B cell (primary cell): ENCODE data around the gene PPP1R12B. TPM values are rescaled to one million over a fixed set of nuclear protein-coding genes. Genes with fewer than 3 reads are reported as not detected.
"Not testable (repeated sequence)": the region's sequence is repeated elsewhere in the genome, so short reads cannot be mapped to it uniquely, and the experiment has no call there.

Experiments used
- ATAC-seq: fragments of 200-7000 bp; cut with Tn5 transposase; one replicate; pipeline ENCODE4 v1.10.0; 2021; ENCODE audit warnings: low read depth, mild to moderate bottlenecking, moderate number of reproducible peaks, moderate library complexity
- CTCF ChIA-PET: fragments of 350-600 bp; sonication (Branson Sonifier 250); formaldehyde crosslinking; loops from one replicate; lab custom pipeline; 2021; ENCODE audit warnings: antibody characterized with exemption, inconsistent platforms; lab: Charles Lee
- POLR2A ChIA-PET: fragments of 350-600 bp; sonication (Branson Sonifier 250); formaldehyde crosslinking; loops from one replicate; lab custom pipeline; 2021; ENCODE audit warnings: antibody characterized with exemption; lab: Charles Lee
- DNase-seq: peaks from one replicate; pipeline ENCODE4 v3.0.0; 2013
- H2AFZ ChIP-seq: 2 replicates; pipeline ENCODE4 v1.6.1; 2012; ENCODE audit warnings: mild to moderate bottlenecking, low read depth, low read length; ENCODE audit not compliant: insufficient read depth, poor library complexity, severe bottlenecking
- H3K27ac ChIP-seq, 2 donors: 1 replicate in 1 of 2; 2 replicates in 1 of 2; pipeline ENCODE4 v1.5.1; 2012 to 2013; ENCODE audit warnings: low read length in 2 of 2, mild to moderate bottlenecking in 2 of 2, moderate library complexity in 1 of 2
- H3K27me3 ChIP-seq, 4 experiments: fragments of 200-600 bp in 1 of 4; sonication (generic) in 1 of 4; replicated peaks in 1 of 4; 1 replicate in 2 of 4; 2 replicates in 2 of 4; pipeline versions ENCODE4 v1.6.1 to v1.7.0; 2013 to 2016; ENCODE audit warnings: low read length in 3 of 4, mild to moderate bottlenecking in 2 of 4, mixed read lengths in 1 of 4, moderate library complexity in 1 of 4; ENCODE audit not compliant: insufficient read depth in 4 of 4, control insufficient read depth in 3 of 4; ENCODE audit errors: control extremely low read depth in 1 of 4
- H3K36me3 ChIP-seq, 2 experiments: replicated peaks in 1 of 2; 1 replicate in 1 of 2; 2 replicates in 1 of 2; pipeline versions ENCODE4 v1.6.1 to v1.7.1; 2013; ENCODE audit warnings: low read length in 1 of 2; ENCODE audit not compliant: insufficient read depth in 2 of 2, control insufficient read depth in 1 of 2; ENCODE audit errors: control extremely low read depth in 1 of 2, extremely low read depth in 1 of 2
- H3K4me1 ChIP-seq, 2 donors: fragments of 200-600 bp in 1 of 2; sonication (generic) in 1 of 2; 1 replicate in 1 of 2; 2 replicates in 1 of 2; pipeline versions ENCODE4 v1.5.1 to v1.6.1; 2013 to 2017; ENCODE audit warnings: low read length in 2 of 2; ENCODE audit not compliant: control insufficient read depth in 2 of 2, insufficient read depth in 2 of 2
- H3K4me2 ChIP-seq: replicated peaks from 2 replicates; pipeline ENCODE3; 2012; ENCODE audit warnings: mild to moderate bottlenecking, low read depth, low read length; ENCODE audit not compliant: poor library complexity, severe bottlenecking
- H3K4me3 ChIP-seq, 5 experiments: fragments of 200-600 bp in 1 of 5; sonication (generic) in 1 of 5; 1 replicate in 3 of 5; 2 replicates in 2 of 5; pipeline versions ENCODE4 v1.5.1 to v1.7.0; 2011 to 2016; ENCODE audit warnings: low read length in 4 of 5, mild to moderate bottlenecking in 4 of 5, low read depth in 2 of 5, control low read depth in 1 of 5, moderate library complexity in 1 of 5; ENCODE audit not compliant: insufficient read depth in 1 of 5; ENCODE audit errors: control extremely low read depth in 1 of 5, extremely low read depth in 1 of 5
- H3K79me2 ChIP-seq: fragments of 200-600 bp; sonication (generic); one replicate; pipeline ENCODE4 v1.6.0; 2016; ENCODE audit warnings: low read length; ENCODE audit not compliant: control insufficient read depth, insufficient read depth
- H3K9ac ChIP-seq: fragments of 200-600 bp; sonication (generic); 2 replicates; pipeline ENCODE4 v1.6.1; 2017; ENCODE audit warnings: mild to moderate bottlenecking, low read length, moderate library complexity
- H3K9me3 ChIP-seq, 3 donors: one replicate each; pipeline versions ENCODE4 v1.6.1 to v1.7.1; 2013; ENCODE audit warnings: low read length in 2 of 3; ENCODE audit not compliant: control insufficient read depth in 2 of 3, insufficient read depth in 1 of 3; ENCODE audit errors: control extremely low read depth in 1 of 3
- H4K20me1 ChIP-seq: 2 replicates; pipeline ENCODE4 v1.6.0; 2012; ENCODE audit warnings: mild to moderate bottlenecking, low read length; ENCODE audit not compliant: insufficient read depth, control insufficient read depth, poor library complexity, severe bottlenecking
- H3K27ac Mint-ChIP-seq: one replicate; pipeline ENCODE4 v1.8.0; 2021; ENCODE audit warnings: mixed read lengths
- H3K27me3 Mint-ChIP-seq: one replicate; pipeline ENCODE4 v1.8.0; 2021; ENCODE audit warnings: mixed read lengths
- H3K4me1 Mint-ChIP-seq: one replicate; pipeline ENCODE4 v1.8.0; 2021; ENCODE audit warnings: mixed read lengths
- H3K4me3 Mint-ChIP-seq: one replicate; pipeline ENCODE4 v1.8.0; 2021; ENCODE audit warnings: mixed read lengths
- H3K9me3 Mint-ChIP-seq: one replicate; pipeline ENCODE4 v1.8.0; 2022; ENCODE audit warnings: mixed read lengths; ENCODE audit not compliant: insufficient read depth
- CTCF ChIP-seq: fragments of 200-600 bp; IDR thresholded peaks from one replicate; pipeline ENCODE4 v1.8.0; 2022; ENCODE audit warnings: antibody characterized with exemption, mild to moderate bottlenecking
- EZH2 ChIP-seq: IDR thresholded peaks from 2 replicates; pipeline ENCODE4 v1.6.1; 2012; ENCODE audit warnings: borderline replicate concordance, low read depth, mild to moderate bottlenecking, moderate library complexity, low read length; ENCODE audit not compliant: insufficient read depth, poor library complexity, severe bottlenecking
- WGBS: methylation state at CpG from one replicate; pipeline ENCODE4 v1.1.5; 2013; ENCODE audit warnings: missing lambda C conversion rate; ENCODE audit not compliant: insufficient coverage; 5-methylcytosine and 5-hydroxymethylcytosine counted together
- intact Hi-C: fragments of 100-400 bp; cut with micrococcal nuclease; formaldehyde crosslinking; loops from one replicate; pipeline ENCODE4 v1.10.0; 2022
- polyA plus RNA-seq: library from polyadenylated mRNA; depleted of rRNA; stranded (reverse); fragments of >200 nt; gene quantifications from 2 replicates; pipeline ENCODE4 v1.2.3, GENCODE V29; 2012
- total RNA-seq, 2 donors: library from RNA; stranded (reverse); fragments of 120-200 nt in 1 of 2; gene quantifications; 1 replicate in 1 of 2; 2 replicates in 1 of 2; pipeline versions ENCODE4 v1.2.3 to v1.2.4, GENCODE V29; 2013 to 2022

Gene PPP1R12B
- total and polyA plus RNA-seq, 2 donors (not counting 1 experiment from before 2014, with no cell fraction given), result 7.1 to 49.6 TPM

GRCh38 chr1:202613571-202613970 lies 265.1 kb downstream of the PPP1R12B start:
- H3K4me1 Mint-ChIP-seq, result peaks cover 43% of the 10 kb centered on the region
- no peak overlapping the region for H3K27ac Mint-ChIP-seq
- Histone ChIP-seq H3K36me3 (no peaks in the 10 kb centered on the region), H4K20me1 (no peaks in the 10 kb centered on the region), H3K4me3 (no peak overlapping the region), H3K4me1 (peaks cover 27 to 40% of the 10 kb centered on the region in 2 donors), H3K27ac (no peak overlapping the region), H3K9ac (no peak overlapping the region), H3K79me2 (no peaks in the 10 kb centered on the region), H2AFZ (no peak overlapping the region), H3K9me3 (no peaks in the 10 kb centered on the region), H3K27me3 (peaks cover 0 to 6% (median under 1%) of the 10 kb centered on the region in 4 experiments), H3K4me2 (no peak overlapping the region)
- H3K9me3 Mint-ChIP-seq, result no peaks in the 10 kb centered on the region
- WGBS, result no CpG with 5 or more reads among the region's 4 CpGs
- H3K27me3 Mint-ChIP-seq, result no peaks in the 10 kb centered on the region
- ChIA-PET POLR2A (no interaction called here), CTCF (interaction anchor here (1.3 kb wide), 1 partner anchor 130 kb away, joined by 4 read pairs; no protein-coding TSS in a partner anchor)
- ATAC-seq (no peak), DNase-seq (no peak)
- no peak overlapping the region for H3K4me3 Mint-ChIP-seq
- intact Hi-C loops, result no loop called here
- TF ChIP-seq EZH2 (no peak), CTCF (no peak)

GRCh38 chr1:202614363-202615207 lies 266.1 kb downstream of the PPP1R12B start:
- Mint-ChIP-seq H3K4me1 (peaks cover 44% of the 10 kb centered on the region), H3K4me3 (peak overlapping the region; percentile 11)
- H3K27me3 Mint-ChIP-seq, H3K27ac Mint-ChIP-seq, POLR2A ChIA-PET, H3K4me3 ChIP-seq, DNase-seq, ATAC-seq, H2AFZ ChIP-seq, H3K36me3 ChIP-seq, H3K27ac ChIP-seq, H3K4me2 ChIP-seq, H3K9me3 ChIP-seq, H4K20me1 ChIP-seq, H3K9ac ChIP-seq, H3K27me3 ChIP-seq, H3K9me3 Mint-ChIP-seq, H3K79me2 ChIP-seq: not testable (repeated sequence)
- peaks cover 27 to 42% of the 10 kb centered on the region in 2 donors for H3K4me1 ChIP-seq
- 91% methylated on average over 11 of the region's 11 CpGs for WGBS
- CTCF ChIA-PET, result interaction anchor here (1.0 to 2.7 kb wide), 5 partner anchors 11 to 150 kb away, joined by 3 to 10 read pairs (median 4); no protein-coding TSS in a partner anchor
- intact Hi-C loops, result loop anchor here (2.0 kb wide), 1 partner anchor 14 kb away; no protein-coding TSS in a partner anchor

- no CpG with 5 or more reads among the region's 1 CpG for WGBS
- H3K9me3 Mint-ChIP-seq, H3K9ac ChIP-seq, POLR2A ChIA-PET, H3K27me3 ChIP-seq, H2AFZ ChIP-seq, DNase-seq, H3K27me3 Mint-ChIP-seq, H4K20me1 ChIP-seq, ATAC-seq, H3K36me3 ChIP-seq, H3K9me3 ChIP-seq, H3K79me2 ChIP-seq, H3K27ac ChIP-seq: not testable (repeated sequence)
- intact Hi-C loops, result loop anchor here (2.0 kb wide), 1 partner anchor 14 kb away; no protein-coding TSS in a partner anchor
- peak overlapping the region; percentile 72 for H3K4me3 Mint-ChIP-seq
- Histone ChIP-seq H3K4me3 (peak overlapping the region in 1 of 5 experiments; percentile 39), H3K4me2 (peak overlapping the region; percentile 69), H3K4me1 (peaks cover 27 to 42% of the 10 kb centered on the region in 2 donors)
- H3K4me1 Mint-ChIP-seq, result peaks cover 44% of the 10 kb centered on the region
- CTCF ChIA-PET, result interaction anchor here (0.9 to 2.7 kb wide), 5 partner anchors 11 to 272 kb away, joined by 3 to 10 read pairs (median 4); no protein-coding TSS in a partner anchor
- peak overlapping the region; percentile 74 for H3K27ac Mint-ChIP-seq
Measured at GRCh38 chr1:202615208-202615500, 266.7 kb downstream of the PPP1R12B start.
